ENCODE results near the gene DUSP22.

DUSP22 gene

GRCh38 chr6:353642-354614 lies 61.6 kb downstream of the DUSP22 start:
- DNase-seq: no peak

- DNase-seq: no peak
Observed at GRCh38 chr6:354631-355280, 62.5 kb downstream of the DUSP22 start.

GRCh38 chr6:355373-356208 lies 63.3 kb downstream of the DUSP22 start:
- DNase-seq: peak; percentile 10

GRCh38 chr6:356828-357251 lies 64.6 kb downstream of the DUSP22 start:
- no peak for DNase-seq

- no peak for DNase-seq
Observed at GRCh38 chr6:357261-357790, 65.0 kb downstream of the DUSP22 start.

- peak; percentile 23 for DNase-seq
Observed at GRCh38 chr6:357791-358341, 65.6 kb downstream of the DUSP22 start.

- DNase-seq: no peak
Observed at GRCh38 chr6:358432-358831, 66.1 kb downstream of the DUSP22 start.

GRCh38 chr6:358847-359246 lies 66.6 kb downstream of the DUSP22 start:
- DNase-seq: no peak

- DNase-seq: no peak
Observed at GRCh38 chr6:359261-360035, 67.2 kb downstream of the DUSP22 start.

- no peak for DNase-seq
Observed at GRCh38 chr6:360349-360748, 68.1 kb downstream of the DUSP22 start.

- DNase-seq: no peak
Observed at GRCh38 chr6:360764-361373, 68.6 kb downstream of the DUSP22 start.

GRCh38 chr6:361411-362132 lies 69.3 kb downstream of the DUSP22 start:
- no peak for DNase-seq

GRCh38 chr6:362231-362923 lies 70.1 kb downstream of the DUSP22 start:
- DNase-seq: no peak

- no peak for DNase-seq
Observed at GRCh38 chr6:362924-363249, 70.6 kb downstream of the DUSP22 start.

GRCh38 chr6:363291-363690 lies 71.0 kb downstream of the DUSP22 start:
- no peak for DNase-seq

GRCh38 chr6:363909-364308 lies 71.6 kb downstream of the DUSP22 start:
- DNase-seq: no peak

GRCh38 chr6:364609-365540 lies 72.6 kb downstream of the DUSP22 start:
- no peak for DNase-seq

- no peak for DNase-seq
Observed at GRCh38 chr6:365835-366234, 73.5 kb downstream of the DUSP22 start.

All from inflammatory macrophage treated with lipopolysaccharide for 4 hours (primary cell).